ENCODE data around the gene TFB1M.
"Not testable (repeated sequence)": the region's sequence is repeated elsewhere in the genome, so short reads cannot be mapped to it uniquely, and the experiment has no call there.

The TFB1M gene

GRCh38 chr6:155234167-155234566, 80.1 kb downstream of the TFB1M start:
- DNase-seq: no peak

- DNase-seq: no peak
These were observed 81.4 kb downstream of the TFB1M start for GRCh38 chr6:155232848-155233247.

- DNase-seq: not testable (repeated sequence)
These were observed 83.3 kb downstream of the TFB1M start for GRCh38 chr6:155230975-155231374.

GRCh38 chr6:155228546-155229166, 85.6 kb downstream of the TFB1M start:
- no peak for DNase-seq

GRCh38 chr6:155227046-155227445, 87.2 kb downstream of the TFB1M start:
- no peak for DNase-seq

GRCh38 chr6:155224618-155225017, 89.7 kb downstream of the TFB1M start:
- DNase-seq: no peak

GRCh38 chr6:155223646-155224451, 90.4 kb downstream of the TFB1M start:
- DNase-seq: peak; percentile 75 to 87 (median 86)

- DNase-seq: peak; percentile 40 to 79 (median 68)
These were observed 91.8 kb downstream of the TFB1M start for GRCh38 chr6:155222506-155222905.

- DNase-seq: peak; percentile 83 to 88 (median 85)
These were observed 93.2 kb downstream of the TFB1M start for GRCh38 chr6:155221086-155221485.

GRCh38 chr6:155219858-155220301, 94.4 kb downstream of the TFB1M start:
- no peak for DNase-seq

- DNase-seq: no peak
These were observed 95.0 kb downstream of the TFB1M start for GRCh38 chr6:155219299-155219698.

- DNase-seq: not testable (repeated sequence)
These were observed 95.6 kb downstream of the TFB1M start for GRCh38 chr6:155218711-155219110.

- no peak for DNase-seq
These were observed 97.8 kb downstream of the TFB1M start for GRCh38 chr6:155216312-155217046.

- no peak for DNase-seq
These were observed 98.4 kb downstream of the TFB1M start for GRCh38 chr6:155215906-155216305.

- no peak for DNase-seq
These were observed 100.5 kb downstream of the TFB1M start for GRCh38 chr6:155213611-155214372.

GRCh38 chr6:155212616-155213380, 101.5 kb downstream of the TFB1M start:
- no peak for DNase-seq

GRCh38 chr6:155212106-155212505, 102.2 kb downstream of the TFB1M start:
- DNase-seq: no peak

- no peak for DNase-seq
These were observed 107.1 kb downstream of the TFB1M start for GRCh38 chr6:155207223-155207622.
